ENCODE results near the gene KCNAB1.

DNA sequence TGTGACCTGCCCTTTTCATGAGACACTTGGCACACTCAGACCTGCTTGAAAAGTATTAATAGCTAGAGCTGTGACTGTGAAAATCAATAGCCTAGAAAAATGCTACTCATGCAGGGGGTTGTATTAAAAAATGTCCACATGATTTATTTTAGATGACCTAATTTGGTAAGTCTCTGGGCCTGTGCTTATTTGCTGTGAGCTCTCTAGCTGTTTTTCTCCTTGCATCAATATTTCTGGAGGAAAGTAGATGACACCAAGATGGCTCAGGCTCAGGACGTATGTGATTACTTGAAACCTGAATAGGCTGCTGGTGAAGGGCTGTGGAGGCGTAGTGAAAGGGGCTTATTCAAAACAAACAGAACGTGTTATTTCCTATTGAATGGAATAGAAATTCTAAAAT lies 29.5 kb downstream of the KCNAB1 start:
- no peak for TF ChIP-seq CTCF (IDR thresholded peaks at IDR 0.05)
- TF ChIP-seq POLR2A (IDR thresholded peaks at IDR 0.05), result no peak
- TF ChIP-seq POLR2AphosphoS5 (IDR thresholded peaks at IDR 0.05), result no peak

All from transverse colon (tissue), 4 donors.